K562 (cell line): Measurements from ENCODE around the gene RDH14. TPM values are rescaled to one million over a fixed set of nuclear protein-coding genes. Genes with fewer than 3 reads are reported as not detected.

Experiments
- ATAC-seq: fragments of 200-7000 bp; cut with Tn5 transposase; 3 replicates; pipeline ENCODE4 v1.9.1; 2020; ENCODE audit warnings: moderate library complexity
- BruUV-seq: library from RNA; stranded (reverse); fragments of 400-500 nt; replicated peaks from 2 replicates; lab custom pipeline; 2021; lab: Mats Ljungman, UMichigan
- CTCF ChIA-PET: fragments of 300-600 bp; formaldehyde crosslinking; extraction: SDS; loops from one replicate; lab custom pipeline; 2021; ENCODE audit warnings: low intra/inter-chr PET ratio; lab: Yijun Ruan, JAX
- POLR2A ChIA-PET: fragments of 300-600, 350-650 bp; sonication (Branson Sonifier 250); formaldehyde crosslinking; extraction: SDS; loops from one replicate; lab custom pipeline; 2021; ENCODE audit warnings: antibody characterized with exemption, inconsistent platforms; lab: Yijun Ruan, JAX
- DNase-seq, 4 experiments: peaks; one replicate each; pipeline versions ENCODE4 v3.0.0 to v3.0.0-alpha.2; 2011 to 2018; ENCODE audit warnings: low spot score in 3 of 4, mixed read lengths in 3 of 4; ENCODE audit errors: extremely low read depth in 1 of 4
- FAIRE-seq: peaks from 2 replicates; lab custom pipeline; 2011; peaks lifted over from hg19 to GRCh38; lab: Jason Lieb, UNC
- H2AFZ ChIP-seq: 2 replicates; pipeline ENCODE4 v1.6.0; 2011; ENCODE audit warnings: low read depth, low read length, control low read depth, inconsistent platforms
- H3K27ac ChIP-seq: fragments of 200-600 bp; 3 replicates; pipeline ENCODE4 v1.8.0; 2011; ENCODE audit warnings: low read depth, mild to moderate bottlenecking, control low read depth, inconsistent platforms, low read length, moderate library complexity, mixed read lengths; ENCODE audit errors: extremely low read depth
- H3K27me3 ChIP-seq, 2 experiments: fragments of 300-600 bp in 1 of 2; 2 replicates in 1 of 2; 3 replicates in 1 of 2; pipeline versions ENCODE4 v1.6.0 to v1.8.0; 2011; ENCODE audit warnings: inconsistent platforms in 2 of 2, low read length in 2 of 2, mild to moderate bottlenecking in 1 of 2, mixed read lengths in 1 of 2, moderate library complexity in 1 of 2; ENCODE audit not compliant: control insufficient read depth in 2 of 2, insufficient read depth in 2 of 2
- H3K36me3 ChIP-seq: fragments of 300-600 bp; 3 replicates; pipeline ENCODE4 v1.8.0; 2011; ENCODE audit warnings: mild to moderate bottlenecking, low read length, inconsistent platforms; ENCODE audit not compliant: control insufficient read depth, insufficient read depth
- H3K4me1 ChIP-seq, 2 experiments: fragments of 200-600 bp in 1 of 2; replicated peaks in 1 of 2; 2 replicates in 1 of 2; 3 replicates in 1 of 2; pipeline versions ENCODE4 v1.5.1 to v1.8.0; 2011; ENCODE audit warnings: inconsistent platforms in 2 of 2, low read length in 2 of 2, mild to moderate bottlenecking in 1 of 2, mixed read lengths in 1 of 2, moderate library complexity in 1 of 2; ENCODE audit not compliant: control insufficient read depth in 2 of 2, insufficient read depth in 2 of 2
- H3K4me2 ChIP-seq: 2 replicates; pipeline ENCODE4 v1.6.1; 2011; ENCODE audit warnings: low read length, control low read depth, inconsistent platforms, mixed read lengths; ENCODE audit not compliant: insufficient read depth
- H3K4me3 ChIP-seq: fragments of 200-600 bp; sonication (generic), shearing (Covaris generic); 2 replicates; pipeline ENCODE4 v1.5.1; 2016; ENCODE audit warnings: control low read depth, inconsistent platforms
- H3K79me2 ChIP-seq: fragments of 200-600 bp; 3 replicates; pipeline ENCODE4 v1.8.0; 2011; ENCODE audit warnings: low read length, inconsistent platforms; ENCODE audit not compliant: control insufficient read depth, insufficient read depth
- H3K9ac ChIP-seq, 2 experiments: 2 replicates each; pipeline versions ENCODE4 v1.6.0 to v1.6.1; 2011; ENCODE audit warnings: low read depth in 2 of 2, low read length in 2 of 2, control low read depth in 1 of 2, inconsistent platforms in 1 of 2, mild to moderate bottlenecking in 1 of 2, mixed read lengths in 1 of 2; ENCODE audit not compliant: insufficient read depth in 1 of 2
- H3K9me1 ChIP-seq: one replicate; pipeline ENCODE4 v1.6.0; 2011; ENCODE audit warnings: inconsistent platforms, mild to moderate bottlenecking, low read length, moderate library complexity; ENCODE audit not compliant: control insufficient read depth, insufficient read depth
- H3K9me3 ChIP-seq: replicated peaks from 2 replicates; pipeline ENCODE4 v1.5.1; 2011; ENCODE audit warnings: low read depth, low read length, inconsistent platforms; ENCODE audit not compliant: control insufficient read depth, insufficient read depth
- H4K20me1 ChIP-seq: replicated peaks from 2 replicates; pipeline ENCODE4 v1.6.1; 2011; ENCODE audit warnings: low read length, inconsistent platforms, mixed read lengths; ENCODE audit not compliant: control insufficient read depth, insufficient read depth
- EZH2 ChIP-seq: IDR thresholded peaks from 2 replicates; pipeline ENCODE4 v1.6.1; 2012; ENCODE audit warnings: low read depth, mild to moderate bottlenecking, inconsistent platforms, low read length, borderline replicate concordance
- TAF7 ChIP-seq: fragments of 450-650 bp; IDR thresholded peaks from 2 replicates; pipeline ENCODE4 v1.6.1; 2016; ENCODE audit warnings: missing genetic modification characterization, missing compliant biosample characterization
- TCF3 ChIP-seq: sonication (generic); formaldehyde crosslinking; IDR thresholded peaks from 2 replicates; pipeline ENCODE4 v1.4.0; 2020; ENCODE audit warnings: mild to moderate bottlenecking, missing genetic modification reagents
- ZNF184 ChIP-seq: sonication (generic); formaldehyde crosslinking; IDR thresholded peaks from 2 replicates; pipeline ENCODE4 v1.5.0; 2020; ENCODE audit warnings: missing genetic modification reagents
- ZNF354B ChIP-seq: fragments of 250-450 bp; sonication (Bioruptor Pico); IDR thresholded peaks from 2 replicates; pipeline ENCODE4 v1.4.0; 2020
- ZNF655 ChIP-seq: fragments of 250-450 bp; sonication (Bioruptor Pico); IDR thresholded peaks from 2 replicates; pipeline ENCODE4 v1.5.0; 2021
- ZNF695 ChIP-seq: fragments of 450-650 bp; formaldehyde crosslinking; IDR thresholded peaks from 2 replicates; pipeline ENCODE4 v1.4.0; 2020; ENCODE audit warnings: mild to moderate bottlenecking, moderate library complexity
- WGBS: fragments of 100-300 bp; shearing (Covaris generic); methylation state at CpG from one replicate; pipeline ENCODE4 v1.1.6; 2016; ENCODE audit warnings: low coverage, mixed read lengths; ENCODE audit not compliant: insufficient coverage; ENCODE audit errors: missing lambda C conversion rate; 5-methylcytosine and 5-hydroxymethylcytosine counted together
- in situ Hi-C: fragments of 300-500 bp; cut with MboI; formaldehyde crosslinking; loops from 4 replicates; pipeline ENCODE4 v1.15.0; 2018; ENCODE audit warnings: inconsistent platforms, mixed read lengths
- intact Hi-C: fragments of 100-400 bp; cut with micrococcal nuclease; formaldehyde crosslinking; loops from 2 replicates; pipeline ENCODE4 v1.14.2; 2022
- polyA plus RNA-seq, 8 experiments: library from polyadenylated mRNA; depleted of rRNA in 4 of 8; stranded (reverse) in 5 of 8; unstranded in 3 of 8; fragments of >200 nt; fragmentation: Nextera tagmentation in 2 of 8; fragmentation: Illumina TruSeq in 1 of 8; extraction: Ambion mirVana in 2 of 8; extraction: Trizol in 1 of 8; gene quantifications; 2 replicates each; pipeline versions ENCODE4 v1.2.1 to v1.2.3, GENCODE V29; 2011 to 2014; ENCODE audit warnings: inconsistent platforms in 1 of 8, missing spikeins in 1 of 8
- total RNA-seq, 7 experiments: library from RNA; depleted of rRNA in 6 of 7; stranded (reverse); fragments of >200 nt in 6 of 7; fragmentation: Illumina TruSeq in 2 of 7; extraction: Trizol in 2 of 7; gene quantifications; 2 replicates each; pipeline versions ENCODE4 v1.2.1 to v1.2.3, GENCODE V29; 2011 to 2021; ENCODE audit warnings: low replicate concordance in 1 of 7
- TF ChIP-seq, protein P1 (sequence below), 2 experiments: fragments of 450-650 bp in 1 of 2; sonication (generic) in 1 of 2; formaldehyde crosslinking in 1 of 2; IDR thresholded peaks; 2 replicates each; pipeline versions ENCODE4 v1.7.1 to v1.9.0; 2016 to 2022; ENCODE audit warnings: inconsistent platforms in 1 of 2, mild to moderate bottlenecking in 1 of 2, missing genetic modification reagents in 1 of 2

RDH14 gene
- total and polyA plus RNA-seq, 9 of the 15 experiments (the other 6 are each of a cell fraction or from before 2014, with no cell fraction given) = 6.7 to 26.2 (median 20.9) TPM

- no peaks in the 10 kb centered on the region for H4K20me1 ChIP-seq
- FAIRE-seq (no peak), ATAC-seq (no peak), DNase-seq (no peak)
- H3K9me3 ChIP-seq = no peaks in the 10 kb centered on the region
- no peaks in the 10 kb centered on the region for H3K4me1 ChIP-seq
- no peak overlapping the region for H2AFZ ChIP-seq
- H3K4me2 ChIP-seq = no peak overlapping the region
- no peaks in the 10 kb centered on the region for H3K36me3 ChIP-seq
- 0% methylated on average over 1 of the region's 1 CpG for WGBS
- no peak for TF ChIP-seq ZNF354B (CRISPR knock-in tag)
- TF ChIP-seq TCF3 = no peak
- no peak for TF ChIP-seq ZNF184 (CRISPR knock-in tag)
- no peak for TF ChIP-seq TAF7 (tag)
- TF ChIP-seq EZH2 = no peak
- TF ChIP-seq, protein P1, sequence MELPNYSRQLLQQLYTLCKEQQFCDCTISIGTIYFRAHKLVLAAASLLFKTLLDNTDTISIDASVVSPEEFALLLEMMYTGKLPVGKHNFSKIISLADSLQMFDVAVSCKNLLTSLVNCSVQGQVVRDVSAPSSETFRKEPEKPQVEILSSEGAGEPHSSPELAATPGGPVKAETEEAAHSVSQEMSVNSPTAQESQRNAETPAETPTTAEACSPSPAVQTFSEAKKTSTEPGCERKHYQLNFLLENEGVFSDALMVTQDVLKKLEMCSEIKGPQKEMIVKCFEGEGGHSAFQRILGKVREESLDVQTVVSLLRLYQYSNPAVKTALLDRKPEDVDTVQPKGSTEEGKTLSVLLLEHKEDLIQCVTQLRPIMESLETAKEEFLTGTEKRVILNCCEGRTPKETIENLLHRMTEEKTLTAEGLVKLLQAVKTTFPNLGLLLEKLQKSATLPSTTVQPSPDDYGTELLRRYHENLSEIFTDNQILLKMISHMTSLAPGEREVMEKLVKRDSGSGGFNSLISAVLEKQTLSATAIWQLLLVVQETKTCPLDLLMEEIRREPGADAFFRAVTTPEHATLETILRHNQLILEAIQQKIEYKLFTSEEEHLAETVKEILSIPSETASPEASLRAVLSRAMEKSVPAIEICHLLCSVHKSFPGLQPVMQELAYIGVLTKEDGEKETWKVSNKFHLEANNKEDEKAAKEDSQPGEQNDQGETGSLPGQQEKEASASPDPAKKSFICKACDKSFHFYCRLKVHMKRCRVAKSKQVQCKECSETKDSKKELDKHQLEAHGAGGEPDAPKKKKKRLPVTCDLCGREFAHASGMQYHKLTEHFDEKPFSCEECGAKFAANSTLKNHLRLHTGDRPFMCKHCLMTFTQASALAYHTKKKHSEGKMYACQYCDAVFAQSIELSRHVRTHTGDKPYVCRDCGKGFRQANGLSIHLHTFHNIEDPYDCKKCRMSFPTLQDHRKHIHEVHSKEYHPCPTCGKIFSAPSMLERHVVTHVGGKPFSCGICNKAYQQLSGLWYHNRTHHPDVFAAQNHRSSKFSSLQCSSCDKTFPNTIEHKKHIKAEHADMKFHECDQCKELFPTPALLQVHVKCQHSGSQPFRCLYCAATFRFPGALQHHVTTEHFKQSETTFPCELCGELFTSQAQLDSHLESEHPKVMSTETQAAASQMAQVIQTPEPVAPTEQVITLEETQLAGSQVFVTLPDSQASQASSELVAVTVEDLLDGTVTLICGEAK (IDR thresholded peaks at IDR 0.05) = no peak
- TF ChIP-seq, protein P1 (CRISPR knock-in tag; IDR thresholded peaks at IDR 0.05) = no peak
- TF ChIP-seq ZNF655 (CRISPR knock-in tag) = no peak
- no peak for TF ChIP-seq ZNF695 (CRISPR knock-in tag)
- intact Hi-C loops (no loop called here), in situ Hi-C loops (no loop called here)
- H3K27ac ChIP-seq = no peak overlapping the region
- no peak overlapping the region for H3K9ac ChIP-seq
- H3K4me3 ChIP-seq = no peak overlapping the region
- POLR2A ChIA-PET = no interaction called here
- BruUV-seq = no TSS peak
- CTCF ChIA-PET = no interaction called here
- H3K79me2 ChIP-seq = no peaks in the 10 kb centered on the region
- H3K27me3 ChIP-seq = no peaks in the 10 kb centered on the region
- no peaks in the 10 kb centered on the region for H3K9me1 ChIP-seq
These were observed 33.0 kb upstream of the RDH14 start for GRCh38 chr2:18593496-18593895.
